ENCODE results near the gene FUT3. TPM values are rescaled to one million over a fixed set of nuclear protein-coding genes. Genes with fewer than 3 reads are reported as not detected.

The FUT3 gene
- total RNA-seq, 1 experiment from 2014 or later: 2.6 TPM

GRCh38 chr19:5803752-5804515 is 47.3 kb downstream of the FUT3 start:
- no TSS peak for BruUV-seq (replicated peaks)
- Histone ChIP-seq H3K4me2 (ENCODE audit: low read length) (peak overlapping the region; percentile 91), H4K20me1 (ENCODE audit: insufficient read depth) (no peaks in the 10 kb centered on the region), H3K36me3 (ENCODE audit: control insufficient read depth in 1 of 2, insufficient read depth in 2 of 2, low read length in 2 of 2) (no peaks in the 10 kb centered on the region), H3K9me3 (ENCODE audit: control insufficient read depth in 1 of 2, insufficient read depth in 1 of 2, low read depth in 1 of 2, low read length in 2 of 2) (no peaks in the 10 kb centered on the region), H3K9ac (ENCODE audit: low read length) (peak overlapping the region; percentile 47), H3K9me2 (ENCODE audit: insufficient read depth) (no peaks in the 10 kb centered on the region), H3K4me3 (replicated peaks in 1 of 2; ENCODE audit: low read depth in 1 of 2, low read length in 2 of 2) (peak overlapping the region; percentile 39 to 48), H3K4me1 (ENCODE audit: control insufficient read depth in 1 of 2, insufficient read depth in 2 of 2, low read length in 2 of 2) (peaks cover 5 to 24% of the 10 kb centered on the region in 2 experiments), H3K79me2 (ENCODE audit: insufficient read depth, low read length) (no peaks in the 10 kb centered on the region), H3K27ac (ENCODE audit: low read depth, low read length) (peak overlapping the region; percentile 7; the same call in 1 of the 2 replicates), H3K27me3 (ENCODE audit: insufficient read depth, low read length) (no peaks in the 10 kb centered on the region), H2AFZ (ENCODE audit: low read depth, low read length, poor library complexity, severe bottlenecking) (peak overlapping the region; percentile 88)
- CTCF ChIA-PET: interaction anchor here (0.6 to 2.2 kb wide), 47 partner anchors 8 to 933 kb away, joined by 3 to 49 read pairs (median 4); partner anchors contain the start of genes ALKBH7, CATSPERD, DUS3L and FUT5
- RAD21 ChIA-PET (ENCODE audit: low non-redundant PET in 1 of 2, low total read pairs in 2 of 2, uncharacterized antibody in 2 of 2, unreplicated experiment in 2 of 2): interaction anchor here (0.5 to 1.8 kb wide), 12 partner anchors 9 to 867 kb away, joined by 3 to 10 read pairs (median 4); partner anchors contain the start of genes LONP1 (in 1 of the 2), NDUFA11 (in 1 of the 2) and RANBP3 (in 1 of the 2)
- DNase-seq (ENCODE audit: low read depth, low spot score): peak; percentile 78
- POLR2A ChIA-PET: interaction anchor here (0.6 to 1.7 kb wide), 10 partner anchors 10 to 175 kb away, joined by 3 to 22 read pairs (median 4); partner anchors contain the start of genes DUS3L and RPL36
- intact Hi-C loops (cut with micrococcal nuclease): loop anchor here (1.0 to 2.0 kb wide), 3 partner anchors 22 to 219 kb away; no protein-coding TSS in a partner anchor
- peak; percentile 88 for ATAC-seq
- TF ChIP-seq CTCF (IDR thresholded peaks at IDR 0.05 in 2 of 3, conservative IDR thresholded peaks at IDR 0.05 in 1 of 3; ENCODE audit: borderline replicate concordance in 1 of 3, insufficient read depth in 1 of 3, low read depth in 2 of 3, low read length in 2 of 3) (peak; percentile 98 to 100 (median 100)), ZBTB33 (IDR thresholded peaks at IDR 0.05; ENCODE audit: extremely low read depth, insufficient replicate concordance, low read length) (no peak), ATF3 (IDR thresholded peaks at IDR 0.05) (no peak), POLR2AphosphoS5 (IDR thresholded peaks at IDR 0.05; ENCODE audit: low read depth, low read length) (no peak; the same call in 1 of the 2 replicates), FOSL1 (IDR thresholded peaks at IDR 0.05; ENCODE audit: low read depth) (no peak), EZH2 (IDR thresholded peaks at IDR 0.05) (no peak), ZNF274 (IDR thresholded peaks at IDR 0.05; ENCODE audit: low read depth, low read length) (no peak), SP1 (IDR thresholded peaks at IDR 0.05; ENCODE audit: low read depth) (no peak), JUND (IDR thresholded peaks at IDR 0.05) (no peak), CEBPB (IDR thresholded peaks at IDR 0.05; ENCODE audit: low read depth) (no peak), RAD21 (IDR thresholded peaks at IDR 0.05; ENCODE audit: low read depth) (peak; percentile 97), MAX (IDR thresholded peaks at IDR 0.05) (no peak; the same call in 1 of the 2 replicates), EZH2phosphoT487 (IDR thresholded peaks at IDR 0.05; ENCODE audit: borderline replicate concordance) (no peak), SIN3A (IDR thresholded peaks at IDR 0.05; ENCODE audit: low read depth) (no peak), YY1 (IDR thresholded peaks at IDR 0.05; ENCODE audit: extremely low read depth, insufficient replicate concordance, low read depth, low read length) (peak; percentile 76), ZFX (IDR thresholded peaks at IDR 0.05) (no peak), EGR1 (IDR thresholded peaks at IDR 0.05; ENCODE audit: low read depth) (peak; percentile 68), SRF (IDR thresholded peaks at IDR 0.05; ENCODE audit: low read depth) (no peak), ELF1 (IDR thresholded peaks at IDR 0.05; ENCODE audit: borderline replicate concordance, low read depth) (no peak), TCF7L2 (IDR thresholded peaks at IDR 0.05; ENCODE audit: borderline replicate concordance, extremely low read depth, insufficient read depth, insufficient read length) (no peak)

Data from HCT116 (cell line).